GM12878 (cell line): ENCODE data around the gene C22orf15. TPM values are rescaled to one million over a fixed set of nuclear protein-coding genes. Genes with fewer than 3 reads are reported as not detected.
A peak's percentile ranks its signal among the peaks of the same experiment; 100 is the strongest.

Experiments used
- ATAC-seq: fragments of 200-7000 bp; cut with Tn5 transposase; 3 replicates; pipeline ENCODE4 v1.9.1; 2020; ENCODE audit warnings: mild to moderate bottlenecking, moderate library complexity
- BruUV-seq: library from RNA; stranded (reverse); fragments of 400-500 nt; replicated peaks from 2 replicates; lab custom pipeline; 2021; lab: Mats Ljungman, UMichigan
- CTCF ChIA-PET: fragments of 300-600 bp; sonication (Branson Sonifier 250); formaldehyde crosslinking; extraction: SDS; loops from one replicate; lab custom pipeline; 2021; ENCODE audit warnings: inconsistent platforms; lab: Yijun Ruan, JAX
- POLR2A ChIA-PET: fragments of 350-600 bp; formaldehyde crosslinking; extraction: SDS; loops from one replicate; lab custom pipeline; 2021; ENCODE audit warnings: inconsistent platforms; lab: Charles Lee
- RAD21 ChIA-PET: fragments of 300-600 bp; sonication (Branson Sonifier 250); formaldehyde crosslinking; loops from one replicate; lab custom pipeline; 2023; ENCODE audit warnings: antibody characterized with exemption; ENCODE audit not compliant: unreplicated experiment; lab: Charles Lee
- SMC1A ChIA-PET: fragments of 300-600 bp; sonication (Branson Sonifier 250); formaldehyde crosslinking; loops from one replicate; lab custom pipeline; 2023; ENCODE audit not compliant: unreplicated experiment, uncharacterized antibody; lab: Charles Lee
- DNase-seq: peaks from one replicate; pipeline ENCODE4 v3.0.0-alpha.2; 2011; ENCODE audit warnings: low read depth, low spot score
- FAIRE-seq: peaks from 3 replicates; lab custom pipeline; 2011; peaks lifted over from hg19 to GRCh38; lab: Jason Lieb, UNC
- H2AFZ ChIP-seq: 2 replicates; pipeline ENCODE4 v1.6.0; 2011; ENCODE audit warnings: low read depth, low read length, control low read depth; ENCODE audit not compliant: control insufficient read depth
- H3K27ac ChIP-seq: 2 replicates; pipeline ENCODE4 v1.5.1; 2011; ENCODE audit warnings: control low read depth; ENCODE audit not compliant: control insufficient read depth, insufficient read depth
- H3K27me3 ChIP-seq, 2 experiments: replicated peaks in 1 of 2; 2 replicates each; pipeline versions ENCODE4 v1.6.0 to v1.6.1; 2011; ENCODE audit warnings: low read length in 1 of 2; ENCODE audit not compliant: control insufficient read depth in 2 of 2, insufficient read depth in 2 of 2
- H3K36me3 ChIP-seq, 2 experiments: 2 replicates each; pipeline ENCODE4 v1.5.1; 2011; ENCODE audit warnings: low read length in 1 of 2; ENCODE audit not compliant: control insufficient read depth in 2 of 2, insufficient read depth in 2 of 2
- H3K4me1 ChIP-seq: 2 replicates; pipeline ENCODE4 v1.6.1; 2011; ENCODE audit warnings: mild to moderate bottlenecking, low read length, moderate library complexity, mixed read lengths; ENCODE audit not compliant: control insufficient read depth, insufficient read depth
- H3K4me2 ChIP-seq: 2 replicates; pipeline ENCODE4 v1.6.0; 2011; ENCODE audit warnings: control low read depth; ENCODE audit not compliant: control insufficient read depth, insufficient read depth
- H3K4me3 ChIP-seq: fragments of 200-600 bp; sonication (generic); 2 replicates; pipeline ENCODE4 v1.5.1; 2016
- H3K79me2 ChIP-seq: 2 replicates; pipeline ENCODE4 v1.6.0; 2011; ENCODE audit warnings: low read length; ENCODE audit not compliant: control insufficient read depth, insufficient read depth
- H3K9ac ChIP-seq: 2 replicates; pipeline ENCODE4 v1.8.0; 2011; ENCODE audit warnings: low read length, control low read depth, mixed read lengths; ENCODE audit not compliant: control insufficient read depth, insufficient read depth
- H3K9me3 ChIP-seq: replicated peaks from 3 replicates; pipeline ENCODE4 v1.5.1; 2011; ENCODE audit warnings: mild to moderate bottlenecking, low read length; ENCODE audit not compliant: control insufficient read depth, insufficient read depth
- H4K20me1 ChIP-seq: 2 replicates; pipeline ENCODE4 v1.6.0; 2011; ENCODE audit not compliant: control insufficient read depth, insufficient read depth
- ATF7 ChIP-seq: fragments of 450-650 bp; IDR thresholded peaks from 2 replicates; pipeline ENCODE4 v1.6.1; 2016; ENCODE audit warnings: low read depth, mild to moderate bottlenecking
- BHLHE40 ChIP-seq, 2 experiments: fragments of 450-650 bp in 1 of 2; IDR thresholded peaks; 2 replicates each; pipeline ENCODE4 v1.6.1; 2011 to 2017; ENCODE audit warnings: low read depth in 2 of 2, borderline replicate concordance in 1 of 2, improper control_type of control experiment in 1 of 2, low read length in 1 of 2, mild to moderate bottlenecking in 1 of 2
- EED ChIP-seq: sonication (generic); IDR thresholded peaks from 2 replicates; pipeline ENCODE4 v1.6.1; 2016; ENCODE audit warnings: antibody characterized with exemption, low read depth
- EGR1 ChIP-seq, 2 experiments: IDR thresholded peaks; 1 replicate in 1 of 2; 2 replicates in 1 of 2; pipeline ENCODE4 v1.6.1; 2011 to 2012; ENCODE audit warnings: low read depth in 2 of 2, low read length in 2 of 2, borderline replicate concordance in 1 of 2, mild to moderate bottlenecking in 1 of 2, moderate library complexity in 1 of 2
- HSF1 ChIP-seq: fragments of 150-350 bp; IDR thresholded peaks from 2 replicates; pipeline ENCODE4 v1.6.1; 2014; ENCODE audit warnings: mild to moderate bottlenecking, low read depth, low read length
- NKRF ChIP-seq: fragments of 450-650 bp; conservative IDR thresholded peaks from 2 replicates; pipeline ENCODE4 v1.6.1; 2017; ENCODE audit warnings: mild to moderate bottlenecking, moderate library complexity
- NR2C1 ChIP-seq: fragments of 450-650 bp; IDR thresholded peaks from 2 replicates; pipeline ENCODE4 v1.6.1; 2017; ENCODE audit warnings: antibody characterized with exemption, mild to moderate bottlenecking, moderate library complexity
- NR2C2 ChIP-seq: IDR thresholded peaks from 2 replicates; pipeline ENCODE4 v1.6.1; 2011; ENCODE audit warnings: borderline replicate concordance, low read depth; ENCODE audit not compliant: control insufficient read depth, insufficient read length
- POLR2A ChIP-seq: IDR thresholded peaks from 2 replicates; pipeline ENCODE4 v1.6.1; 2011; ENCODE audit warnings: low read depth, mild to moderate bottlenecking, low read length
- RB1 ChIP-seq: fragments of 450-650 bp; formaldehyde crosslinking; IDR thresholded peaks from 2 replicates; pipeline ENCODE4 v1.6.1; 2017; ENCODE audit warnings: mild to moderate bottlenecking, borderline replicate concordance
- RELA ChIP-seq: fragments of 450-650 bp; IDR thresholded peaks from 2 replicates; pipeline ENCODE4 v1.8.0; 2014; ENCODE audit warnings: borderline replicate concordance; ENCODE audit not compliant: partially characterized antibody
- RFX5 ChIP-seq: IDR thresholded peaks from 2 replicates; pipeline ENCODE4 v1.6.1; 2011; ENCODE audit warnings: low read depth, low read length, improper control_type of control experiment
- TARDBP ChIP-seq: IDR thresholded peaks from 2 replicates; pipeline ENCODE4 v1.6.1; 2016; ENCODE audit warnings: borderline replicate concordance
- USF1 ChIP-seq: IDR thresholded peaks from 2 replicates; pipeline ENCODE4 v1.6.1; 2011; ENCODE audit warnings: borderline replicate concordance, low read depth, mild to moderate bottlenecking, moderate library complexity, mixed read lengths, low read length; ENCODE audit not compliant: insufficient read depth; ENCODE audit errors: extremely low read length
- ZBTB40 ChIP-seq: fragments of 450-650 bp; IDR thresholded peaks from 2 replicates; pipeline ENCODE4 v1.6.1; 2016; ENCODE audit warnings: mild to moderate bottlenecking, moderate library complexity, borderline replicate concordance
- ZNF622 ChIP-seq: fragments of 450-650 bp; IDR thresholded peaks from 2 replicates; pipeline ENCODE4 v1.6.1; 2017; ENCODE audit warnings: mild to moderate bottlenecking, inconsistent platforms
- WGBS: methylation state at CpG from one replicate; pipeline ENCODE4 v1.1.6; 2016; ENCODE audit warnings: low lambda C conversion rate; ENCODE audit not compliant: insufficient replicate concordance, insufficient coverage; ENCODE audit errors: missing lambda C conversion rate; 5-methylcytosine and 5-hydroxymethylcytosine counted together
- in situ Hi-C: fragments of 300-500 bp; cut with MboI; formaldehyde crosslinking; loops from 9 replicates; pipeline ENCODE4 v1.14.3; 2018; ENCODE audit warnings: mixed read lengths
- intact Hi-C: fragments of 100-400 bp; cut with micrococcal nuclease; formaldehyde crosslinking; loops from one replicate; pipeline ENCODE4 v1.14.2; 2022; ENCODE audit not compliant: unreplicated experiment
- polyA plus RNA-seq, 11 experiments: library from polyadenylated mRNA; depleted of rRNA in 4 of 11; unstranded in 6 of 11; stranded (reverse) in 5 of 11; fragments of >200 nt; fragmentation: Nextera tagmentation in 4 of 11; fragmentation: Illumina TruSeq in 1 of 11; extraction: Ambion mirVana in 4 of 11; extraction: Trizol in 1 of 11; gene quantifications; 1 replicate in 1 of 11; 2 replicates in 10 of 11; pipeline versions ENCODE4 v1.2.1 to v1.2.3, GENCODE V29; 2011 to 2016; ENCODE audit warnings: inconsistent platforms in 2 of 11, missing spikeins in 2 of 11, low read depth in 1 of 11
- total RNA-seq, 4 experiments: library from RNA; depleted of rRNA in 3 of 4; stranded (reverse); fragments of >200 nt in 3 of 4; fragmentation: Illumina TruSeq in 1 of 4; extraction: Trizol in 1 of 4; gene quantifications; 2 replicates each; pipeline versions ENCODE4 v1.2.1 to v1.2.3, GENCODE V29; 2013 to 2021

C22orf15 gene
- total and polyA plus RNA-seq, 10 of the 15 experiments (the other 5 are each of a cell fraction or from before 2014, with no cell fraction given) = 0.05 to 0.47 (median 0.13) TPM; not detected in 3

GRCh38 chr22:23750367-23750713 is 12.4 kb upstream of the C22orf15 start:
- peaks cover 30% of the 10 kb centered on the region for H3K4me1 ChIP-seq
- peak overlapping the region; percentile 42; the same call in 1 of the 2 replicates for H3K9ac ChIP-seq
- 0% methylated on average over 5 of the region's 5 CpGs for WGBS
- H3K9me3 ChIP-seq = no peaks in the 10 kb centered on the region
- intact Hi-C loops = loop anchor here (2.0 kb wide), 1 partner anchor 16 kb away; the partner anchor contains the start of gene CHCHD10
- ATAC-seq (no peak), FAIRE-seq (no peak), DNase-seq (no peak)
- POLR2A ChIA-PET = interaction anchor here (1.6 kb wide), 1 partner anchor 34 kb away, joined by 12 read pairs; no protein-coding TSS in a partner anchor
- H3K79me2 ChIP-seq = no peaks in the 10 kb centered on the region
- SMC1A ChIA-PET = interaction anchor here (0.7 to 1.3 kb wide), 2 partner anchors 97 to 107 kb away, joined by 3 read pairs; partner anchors contain the start of gene SLC2A11
- CTCF ChIA-PET = no interaction called here
- peak overlapping the region; percentile 73 for H3K4me2 ChIP-seq
- no peaks in the 10 kb centered on the region for H3K27me3 ChIP-seq
- no peaks in the 10 kb centered on the region for H3K36me3 ChIP-seq
- BruUV-seq = no TSS peak
- in situ Hi-C loops = no loop called here
- peak overlapping the region; percentile 72 for H2AFZ ChIP-seq
- no peak overlapping the region for H3K27ac ChIP-seq
- TF ChIP-seq BHLHE40 (IDR thresholded peaks at IDR 0.05; ENCODE audit: borderline replicate concordance in 1 of 2, low read depth in 2 of 2, low read length in 1 of 2) = no peak
- TF ChIP-seq NR2C2 = no peak
- no peak for TF ChIP-seq RFX5
- TF ChIP-seq EGR1 (IDR thresholded peaks at IDR 0.05; ENCODE audit: borderline replicate concordance in 1 of 2, low read depth in 2 of 2, low read length in 2 of 2) = no peak
- no peak for TF ChIP-seq ATF7
- TF ChIP-seq RELA = no peak
- TF ChIP-seq ZBTB40 = no peak
- no peak for TF ChIP-seq ZNF622
- TF ChIP-seq NKRF = no peak
- TF ChIP-seq USF1 = no peak
- no peak for TF ChIP-seq EED
- no peak for TF ChIP-seq POLR2A
- no peak for TF ChIP-seq TARDBP
- TF ChIP-seq NR2C1 = no peak
- TF ChIP-seq HSF1 = no peak
- no peak for TF ChIP-seq RB1
- H3K4me3 ChIP-seq = peak overlapping the region; percentile 81
- RAD21 ChIA-PET = interaction anchor here (1.0 to 1.4 kb wide), 3 partner anchors 13 to 37 kb away, joined by 4 to 7 read pairs (median 5); no protein-coding TSS in a partner anchor
- H4K20me1 ChIP-seq = no peaks in the 10 kb centered on the region
